A172 (cell line): ENCODE results near the gene CHDH. TPM values are rescaled to one million over a fixed set of nuclear protein-coding genes. Genes with fewer than 3 reads are reported as not detected.

Experiments
- DNase-seq: peaks from one replicate; pipeline ENCODE4 v3.0.0-alpha.2; 2015; ENCODE audit warnings: low spot score
- total RNA-seq: library from RNA; depleted of rRNA; stranded (reverse); fragments of >200 nt; shearing (Covaris generic); gene quantifications from 2 replicates; pipeline ENCODE4 v1.2.3, GENCODE V29; 2014; rRNA removed

Gene CHDH
- 0.55 and 0.67 TPM in 2 replicates for total RNA-seq

- no peak for DNase-seq
Observed at GRCh38 chr3:53846134-53846850, at the start of gene CHDH, which contains the start of gene IL17RB. CHDH (minus strand) TSS chr3:53846419; CDS start chr3:53824008, 22,411 bp downstream. IL17RB (plus strand) TSS chr3:53846568; CDS start chr3:53846589, 21 bp downstream.

- DNase-seq = peak; percentile 17
Observed at GRCh38 chr3:53892286-53892637, 46.0 kb upstream of the CHDH start.

GRCh38 chr3:53891497-53892285 is 45.5 kb upstream of the CHDH start, which contains the start of gene SELENOK:
SELENOK (minus strand) TSS chr3:53891859.
- peak; percentile 98 for DNase-seq

GRCh38 chr3:53890726-53891475 is 44.7 kb upstream of the CHDH start:
- DNase-seq = peak; percentile 35

- no peak for DNase-seq
Observed at GRCh38 chr3:53888232-53888631, 42.0 kb upstream of the CHDH start.

- no peak for DNase-seq
Observed at GRCh38 chr3:53887446-53887845, 41.2 kb upstream of the CHDH start.

- no peak for DNase-seq
Observed at GRCh38 chr3:53885239-53885638, 39.0 kb upstream of the CHDH start.

- no peak for DNase-seq
Observed at GRCh38 chr3:53884623-53885022, 38.4 kb upstream of the CHDH start.

GRCh38 chr3:53883008-53883407 is 36.8 kb upstream of the CHDH start:
- no peak for DNase-seq

- DNase-seq = peak; percentile 59
Observed at GRCh38 chr3:53881691-53882593, 35.7 kb upstream of the CHDH start, which contains the start of gene ACTR8. ACTR8 (minus strand) TSS chr3:53882152; CDS start chr3:53882101, 51 bp downstream.

GRCh38 chr3:53880396-53881345 is 34.5 kb upstream of the CHDH start:
- DNase-seq = no peak

GRCh38 chr3:53865732-53866499 is 19.7 kb upstream of the CHDH start:
- DNase-seq = no peak

GRCh38 chr3:53863145-53863544 is 16.9 kb upstream of the CHDH start:
- no peak for DNase-seq

- no peak for DNase-seq
Observed at GRCh38 chr3:53862241-53862640, 16.0 kb upstream of the CHDH start.

GRCh38 chr3:53860196-53860595 is 14.0 kb upstream of the CHDH start:
- no peak for DNase-seq

- no peak for DNase-seq
Observed at GRCh38 chr3:53859178-53859577, 13.0 kb upstream of the CHDH start.

GRCh38 chr3:53858096-53858741 is 12.0 kb upstream of the CHDH start:
- no peak for DNase-seq

GRCh38 chr3:53856964-53857363 is 10.7 kb upstream of the CHDH start:
- DNase-seq = no peak

- DNase-seq = peak; percentile 4
Observed at GRCh38 chr3:53850895-53851294, 4.7 kb upstream of the CHDH start.
